Psoas muscle (tissue), 8 donors: Measurements from ENCODE around the gene TBC1D22A. TPM values are rescaled to one million over a fixed set of nuclear protein-coding genes. Genes with fewer than 3 reads are reported as not detected.

ENCODE experiments used
- ATAC-seq, 4 donors: fragments of 200-7000 bp; cut with Tn5 transposase; one replicate each; pipeline ENCODE4 v1.9.1; 2020; ENCODE audit warnings: moderate library complexity in 3 of 4, mild to moderate bottlenecking in 2 of 4
- DNase-seq, 2 donors: peaks; one replicate each; pipeline ENCODE4 v3.0.0-alpha.2; 2020
- H3K27ac ChIP-seq: fragments of 200-600 bp; one replicate; pipeline ENCODE4 v1.8.0; 2022
- H3K27me3 ChIP-seq, 3 donors: fragments of 200-600 bp in 1 of 3; one replicate each; pipeline versions ENCODE4 v1.6.1 to v1.8.0; 2013 to 2022; ENCODE audit warnings: low read length in 2 of 3, mild to moderate bottlenecking in 2 of 3, moderate library complexity in 1 of 3; ENCODE audit not compliant: insufficient read depth in 3 of 3
- H3K36me3 ChIP-seq, 2 donors: fragments of 200-600 bp in 1 of 2; one replicate each; pipeline versions ENCODE4 v1.6.1 to v1.8.0; 2013 to 2022; ENCODE audit warnings: low read depth in 1 of 2, mild to moderate bottlenecking in 1 of 2, moderate library complexity in 1 of 2; ENCODE audit not compliant: insufficient read depth in 1 of 2
- H3K4me1 ChIP-seq: fragments of 200-600 bp; one replicate; pipeline ENCODE4 v1.8.0; 2022
- H3K4me3 ChIP-seq: fragments of 200-600 bp; one replicate; pipeline ENCODE4 v1.8.0; 2022; ENCODE audit warnings: mild to moderate bottlenecking
- H3K9me3 ChIP-seq: fragments of 200-600 bp; one replicate; pipeline ENCODE4 v1.8.0; 2022
- WGBS, 3 donors: extraction: QIAGEN DNeasy Blood & Tissue Kit; methylation state at CpG; one replicate each; pipeline versions ENCODE4 v1.1.6 to v1.1.7; 2013; 5-methylcytosine and 5-hydroxymethylcytosine counted together
- intact Hi-C, 2 donors: fragments of 100-400 bp; cut with DNase I; formaldehyde crosslinking; loops; one replicate each; pipeline versions ENCODE4 v1.11.0 to v1.14.2; 2022
- polyA plus RNA-seq, 3 donors: library from polyadenylated mRNA; stranded (reverse); fragments of 200-250 nt; gene quantifications; one replicate each; pipeline ENCODE4 v1.2.3, GENCODE V29; 2013
- total RNA-seq, 4 donors: library from RNA; stranded (reverse); fragmentation: NEBNext Ultra II Directional in 2 of 4; extraction: Animal tissue kit (Norgen Biotek cat#: 25700) in 2 of 4; gene quantifications; one replicate each; pipeline versions ENCODE4 v1.2.1 to v1.2.4, GENCODE V29; 2021 to 2023
- TF ChIP-seq, protein P1 (sequence below): fragments of 200-600 bp; IDR thresholded peaks from one replicate; pipeline ENCODE4 v1.8.0; 2022; ENCODE audit warnings: antibody characterized with exemption
- donor health status: healthy with polysubstance abuse.
- donor health status: DM: no; HTN: no; CAD: no; lungs with moderate emphysema.
- donor health status: Bipolar disorder and iron deficiency.
- donor health status: healthy.
- donor health status: DM: yes; HTN: yes; CAD: no.
- donor health status: DM: no; HTN: no; CAD: no.
- donor health status: DM: no; HTN: no; CAD: no.
- donor health status: DM: yes; HTN: yes; CAD: no.

TBC1D22A gene
- total and polyA plus RNA-seq, 7 donors, result 11.7 to 25.0 (median 18.9) TPM

GRCh38 chr22:46997311-46997970 lies 235.0 kb downstream of the TBC1D22A start:
- Histone ChIP-seq H3K27me3 (no peaks in the 10 kb centered on the region), H3K36me3 (peaks cover 0 to 14% of the 10 kb centered on the region in 2 donors), H3K4me1 (no peaks in the 10 kb centered on the region), H3K4me3 (no peak overlapping the region), H3K27ac (no peak overlapping the region), H3K9me3 (no peaks in the 10 kb centered on the region)
- DNase-seq (no peak), ATAC-seq (no peak)
- TF ChIP-seq, protein P1, sequence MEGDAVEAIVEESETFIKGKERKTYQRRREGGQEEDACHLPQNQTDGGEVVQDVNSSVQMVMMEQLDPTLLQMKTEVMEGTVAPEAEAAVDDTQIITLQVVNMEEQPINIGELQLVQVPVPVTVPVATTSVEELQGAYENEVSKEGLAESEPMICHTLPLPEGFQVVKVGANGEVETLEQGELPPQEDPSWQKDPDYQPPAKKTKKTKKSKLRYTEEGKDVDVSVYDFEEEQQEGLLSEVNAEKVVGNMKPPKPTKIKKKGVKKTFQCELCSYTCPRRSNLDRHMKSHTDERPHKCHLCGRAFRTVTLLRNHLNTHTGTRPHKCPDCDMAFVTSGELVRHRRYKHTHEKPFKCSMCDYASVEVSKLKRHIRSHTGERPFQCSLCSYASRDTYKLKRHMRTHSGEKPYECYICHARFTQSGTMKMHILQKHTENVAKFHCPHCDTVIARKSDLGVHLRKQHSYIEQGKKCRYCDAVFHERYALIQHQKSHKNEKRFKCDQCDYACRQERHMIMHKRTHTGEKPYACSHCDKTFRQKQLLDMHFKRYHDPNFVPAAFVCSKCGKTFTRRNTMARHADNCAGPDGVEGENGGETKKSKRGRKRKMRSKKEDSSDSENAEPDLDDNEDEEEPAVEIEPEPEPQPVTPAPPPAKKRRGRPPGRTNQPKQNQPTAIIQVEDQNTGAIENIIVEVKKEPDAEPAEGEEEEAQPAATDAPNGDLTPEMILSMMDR, result no peak
- intact Hi-C loops, result no loop called here
- WGBS, 3 donors, result 88 to 89% (median 88%) methylated on average over 15 of the region's 15 CpGs

DNA sequence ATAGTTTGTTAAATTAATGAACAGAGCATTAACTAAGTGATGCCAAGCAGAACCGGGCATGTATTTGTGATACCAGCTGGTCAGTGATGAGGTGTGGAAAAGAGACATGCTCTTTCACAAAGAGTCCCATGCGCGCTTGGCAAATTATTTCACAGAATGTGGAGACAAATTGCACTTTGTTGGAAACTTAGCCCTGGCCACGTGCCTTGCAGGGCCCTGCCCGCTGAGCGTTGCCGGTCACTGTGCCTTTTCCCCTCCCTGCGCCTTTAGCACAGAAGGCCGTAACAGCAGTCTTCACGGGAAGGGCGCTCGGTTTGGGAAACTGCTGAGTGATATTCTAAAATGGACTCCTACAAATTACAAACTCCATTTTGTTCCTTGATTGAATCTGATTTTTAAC lies 235.9 kb downstream of the TBC1D22A start:
- Histone ChIP-seq H3K9me3 (no peaks in the 10 kb centered on the region), H3K36me3 (peaks cover 0 to 14% of the 10 kb centered on the region in 2 donors), H3K27ac (no peak overlapping the region), H3K27me3 (no peaks in the 10 kb centered on the region), H3K4me1 (no peaks in the 10 kb centered on the region), H3K4me3 (no peak overlapping the region)
- ATAC-seq, result no peak
- intact Hi-C loops, result no loop called here
- TF ChIP-seq, protein P1, result no peak
- no peak for DNase-seq
- WGBS, 3 donors, result 80 to 92% (median 87%) methylated on average over 12 of the region's 12 CpGs

GRCh38 chr22:47000256-47000655 lies 237.8 kb downstream of the TBC1D22A start:
- TF ChIP-seq, protein P1, result no peak
- Histone ChIP-seq H3K27ac (no peak overlapping the region), H3K9me3 (no peaks in the 10 kb centered on the region), H3K4me3 (no peak overlapping the region), H3K27me3 (no peaks in the 10 kb centered on the region), H3K4me1 (no peaks in the 10 kb centered on the region), H3K36me3 (peaks cover 0 to 14% of the 10 kb centered on the region in 2 donors)
- intact Hi-C loops, result no loop called here
- no peak for ATAC-seq
- no peak for DNase-seq
- 89 to 93% (median 91%) methylated on average over 11 of the region's 11 CpGs for WGBS, 3 donors

GRCh38 chr22:47000888-47001287 lies 238.4 kb downstream of the TBC1D22A start:
- ATAC-seq (no peak), DNase-seq (no peak)
- peaks cover 2 to 14% of the 10 kb centered on the region in 2 donors for H3K36me3 ChIP-seq
- no peaks in the 10 kb centered on the region for H3K27me3 ChIP-seq
- H3K9me3 ChIP-seq, result no peaks in the 10 kb centered on the region
- TF ChIP-seq, protein P1, result no peak
- intact Hi-C loops, result no loop called here
- no peak overlapping the region for H3K4me3 ChIP-seq
- H3K27ac ChIP-seq, result no peak overlapping the region
- no peaks in the 10 kb centered on the region for H3K4me1 ChIP-seq
- 76 to 88% (median 80%) methylated on average over 4 of the region's 4 CpGs for WGBS, 3 donors

DNA sequence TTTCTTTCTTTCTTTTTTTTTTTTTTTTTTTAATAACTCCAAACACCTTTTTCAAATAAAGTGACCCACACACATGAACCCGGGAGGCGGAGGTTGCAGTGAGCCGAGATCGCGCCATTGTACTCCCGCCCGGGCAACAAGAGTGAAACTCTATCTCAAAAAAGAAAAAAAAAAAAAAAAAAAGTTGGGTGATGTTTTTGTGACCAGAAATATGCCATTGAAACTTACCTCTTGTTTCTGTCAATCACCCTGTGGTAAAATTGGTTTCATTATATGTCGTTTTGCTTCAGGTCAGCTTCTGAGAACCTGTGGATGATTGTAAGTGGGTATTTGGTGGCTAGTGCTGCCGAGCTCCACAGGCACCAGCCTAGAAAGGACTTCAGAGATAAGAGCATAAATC lies 238.8 kb downstream of the TBC1D22A start:
- H3K4me3 ChIP-seq, result no peak overlapping the region
- 50 to 79% (median 65%) methylated on average over 9 of the region's 9 CpGs for WGBS, 3 donors
- ATAC-seq (no peak), DNase-seq (no peak)
- intact Hi-C loops, result no loop called here
- H3K36me3 ChIP-seq, result peaks cover 2 to 14% of the 10 kb centered on the region in 2 donors
- H3K27me3 ChIP-seq, result no peaks in the 10 kb centered on the region
- no peaks in the 10 kb centered on the region for H3K9me3 ChIP-seq
- H3K4me1 ChIP-seq, result no peaks in the 10 kb centered on the region
- no peak overlapping the region for H3K27ac ChIP-seq
- TF ChIP-seq, protein P1, result no peak
